ENCODE data around the gene DNAH17.
A peak's percentile ranks its signal among the peaks of the same experiment; 100 is the strongest.

The DNAH17 gene, protein sequence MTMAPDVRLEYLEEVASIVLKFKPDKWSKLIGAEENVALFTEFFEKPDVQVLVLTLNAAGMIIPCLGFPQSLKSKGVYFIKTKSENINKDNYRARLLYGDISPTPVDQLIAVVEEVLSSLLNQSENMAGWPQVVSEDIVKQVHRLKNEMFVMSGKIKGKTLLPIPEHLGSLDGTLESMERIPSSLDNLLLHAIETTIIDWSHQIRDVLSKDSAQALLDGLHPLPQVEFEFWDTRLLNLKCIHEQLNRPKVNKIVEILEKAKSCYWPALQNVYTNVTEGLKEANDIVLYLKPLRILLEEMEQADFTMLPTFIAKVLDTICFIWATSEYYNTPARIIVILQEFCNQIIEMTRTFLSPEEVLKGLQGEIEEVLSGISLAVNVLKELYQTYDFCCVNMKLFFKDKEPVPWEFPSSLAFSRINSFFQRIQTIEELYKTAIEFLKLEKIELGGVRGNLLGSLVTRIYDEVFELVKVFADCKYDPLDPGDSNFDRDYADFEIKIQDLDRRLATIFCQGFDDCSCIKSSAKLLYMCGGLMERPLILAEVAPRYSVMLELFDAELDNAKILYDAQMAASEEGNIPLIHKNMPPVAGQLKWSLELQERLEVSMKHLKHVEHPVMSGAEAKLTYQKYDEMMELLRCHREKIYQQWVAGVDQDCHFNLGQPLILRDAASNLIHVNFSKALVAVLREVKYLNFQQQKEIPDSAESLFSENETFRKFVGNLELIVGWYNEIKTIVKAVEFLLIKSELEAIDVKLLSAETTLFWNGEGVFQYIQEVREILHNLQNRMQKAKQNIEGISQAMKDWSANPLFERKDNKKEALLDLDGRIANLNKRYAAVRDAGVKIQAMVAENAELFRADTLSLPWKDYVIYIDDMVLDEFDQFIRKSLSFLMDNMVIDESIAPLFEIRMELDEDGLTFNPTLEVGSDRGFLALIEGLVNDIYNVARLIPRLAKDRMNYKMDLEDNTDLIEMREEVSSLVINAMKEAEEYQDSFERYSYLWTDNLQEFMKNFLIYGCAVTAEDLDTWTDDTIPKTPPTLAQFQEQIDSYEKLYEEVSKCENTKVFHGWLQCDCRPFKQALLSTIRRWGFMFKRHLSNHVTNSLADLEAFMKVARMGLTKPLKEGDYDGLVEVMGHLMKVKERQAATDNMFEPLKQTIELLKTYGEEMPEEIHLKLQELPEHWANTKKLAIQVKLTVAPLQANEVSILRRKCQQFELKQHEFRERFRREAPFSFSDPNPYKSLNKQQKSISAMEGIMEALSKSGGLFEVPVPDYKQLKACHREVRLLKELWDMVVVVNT (N-terminal part only)

GRCh38 chr17:78577296-78577695, at the start of gene DNAH17:
Gene DNAH17, minus strand, starts transcription at chr17:78577396. Its CDS starts 2,339 bp downstream, at chr17:78575057.
- no peak for DNase-seq (ENCODE audit: low spot score)

- no peak for DNase-seq (ENCODE audit: low spot score)
Observed at GRCh38 chr17:78624324-78625151, 47.3 kb upstream of the DNAH17 start.

- DNase-seq (ENCODE audit: low spot score), result no peak
Observed at GRCh38 chr17:78623541-78623940, 46.3 kb upstream of the DNAH17 start.

DNA sequence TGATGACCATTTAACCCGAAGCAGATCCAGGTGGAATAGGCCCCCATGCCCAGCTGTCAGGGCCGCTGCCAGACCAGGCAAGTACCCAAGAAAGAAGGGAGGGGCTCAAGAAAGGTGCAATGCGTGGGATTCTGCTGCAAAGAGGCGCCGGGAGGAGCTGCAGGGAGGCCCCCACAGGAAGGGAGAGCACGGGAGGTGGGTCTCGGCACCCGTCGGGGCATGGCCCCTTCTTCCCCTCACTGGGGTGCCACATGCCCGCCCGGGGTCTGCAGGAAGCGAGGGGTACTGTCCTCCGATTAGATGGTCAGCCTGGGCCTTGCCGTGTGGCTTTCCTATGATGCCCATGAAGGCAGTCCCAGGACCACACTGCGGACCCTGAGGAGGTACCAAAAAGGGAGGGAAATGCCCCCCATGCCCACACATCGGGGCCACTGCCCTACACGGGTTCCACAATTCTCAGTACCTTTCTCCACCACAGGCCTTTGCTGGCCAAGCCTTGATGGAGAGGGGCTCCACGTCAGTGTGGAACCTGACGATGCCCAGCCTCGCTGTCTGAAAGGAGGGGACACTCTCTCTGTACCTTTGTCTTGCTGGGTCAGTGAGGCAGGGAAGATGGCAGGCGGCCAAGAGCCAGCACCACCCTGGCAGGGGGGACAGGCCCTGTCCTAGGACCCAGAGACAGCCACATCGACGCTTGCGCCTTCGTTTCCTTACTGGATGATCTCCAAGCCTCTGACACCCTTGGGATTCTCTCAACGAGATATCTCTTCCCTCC, 45.5 kb upstream of the DNAH17 start:
- no peak for DNase-seq (ENCODE audit: low spot score)

DNA sequence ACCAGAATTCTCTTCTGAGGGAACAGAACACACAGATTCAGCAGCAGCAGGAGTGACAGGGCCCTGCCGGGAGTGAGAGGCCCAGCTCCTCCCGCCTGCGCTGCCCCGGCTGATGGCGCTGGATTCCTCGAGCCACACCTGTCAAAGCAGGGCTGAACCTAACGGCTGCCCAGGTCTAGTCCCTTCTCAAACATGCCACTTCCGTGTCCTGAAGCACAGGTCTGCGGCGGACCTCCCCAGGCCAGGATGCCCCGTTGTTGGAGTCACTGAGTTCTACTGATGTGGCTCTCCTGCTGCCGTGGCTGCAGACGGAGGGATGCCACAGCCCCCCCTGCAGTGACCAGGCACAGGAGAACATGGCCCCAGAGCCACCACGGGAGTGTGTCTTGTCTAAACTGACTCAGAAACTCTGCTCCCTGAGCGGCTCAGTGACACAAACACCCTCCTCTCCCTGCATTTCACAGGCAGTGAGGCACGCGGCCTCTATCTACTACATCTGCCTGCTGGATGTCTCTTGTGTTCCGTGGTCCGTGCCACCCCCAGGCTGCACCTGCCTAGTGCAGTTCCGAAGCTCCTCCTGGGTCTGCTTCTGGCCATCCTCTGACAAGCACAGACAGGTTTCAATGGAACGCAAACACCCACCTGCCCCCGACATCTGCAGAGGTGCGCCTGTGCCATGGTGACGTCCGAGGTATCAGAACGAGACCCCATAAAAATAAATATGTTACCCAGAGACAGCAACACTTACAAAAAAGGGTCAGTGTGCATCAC, 44.7 kb upstream of the DNAH17 start:
- DNase-seq (ENCODE audit: low spot score), result no peak

DNA sequence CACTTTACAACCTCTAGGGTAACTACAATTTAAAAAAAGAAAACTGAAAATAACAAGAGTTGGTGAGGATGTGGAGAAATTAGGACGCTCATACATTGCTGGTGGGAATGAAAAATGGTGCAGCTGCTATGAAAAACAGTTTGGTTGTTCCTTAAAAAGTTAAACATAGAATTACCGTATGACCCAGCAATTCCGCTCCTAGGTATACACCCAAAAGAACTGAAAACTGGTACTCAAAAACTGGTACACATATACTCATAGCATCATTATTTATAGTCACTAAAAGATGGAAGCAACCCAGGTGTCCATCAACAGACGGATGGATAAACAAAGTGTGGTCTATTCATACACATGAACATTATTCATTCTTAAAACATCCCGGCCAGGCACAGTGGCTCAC, 42.9 kb upstream of the DNAH17 start:
- DNase-seq (ENCODE audit: low spot score), result no peak

- DNase-seq (ENCODE audit: low spot score), result no peak
Observed at GRCh38 chr17:78619334-78619733, 42.1 kb upstream of the DNAH17 start.

- DNase-seq (ENCODE audit: low spot score), result no peak
Observed at GRCh38 chr17:78618264-78619066, 41.3 kb upstream of the DNAH17 start.

DNA sequence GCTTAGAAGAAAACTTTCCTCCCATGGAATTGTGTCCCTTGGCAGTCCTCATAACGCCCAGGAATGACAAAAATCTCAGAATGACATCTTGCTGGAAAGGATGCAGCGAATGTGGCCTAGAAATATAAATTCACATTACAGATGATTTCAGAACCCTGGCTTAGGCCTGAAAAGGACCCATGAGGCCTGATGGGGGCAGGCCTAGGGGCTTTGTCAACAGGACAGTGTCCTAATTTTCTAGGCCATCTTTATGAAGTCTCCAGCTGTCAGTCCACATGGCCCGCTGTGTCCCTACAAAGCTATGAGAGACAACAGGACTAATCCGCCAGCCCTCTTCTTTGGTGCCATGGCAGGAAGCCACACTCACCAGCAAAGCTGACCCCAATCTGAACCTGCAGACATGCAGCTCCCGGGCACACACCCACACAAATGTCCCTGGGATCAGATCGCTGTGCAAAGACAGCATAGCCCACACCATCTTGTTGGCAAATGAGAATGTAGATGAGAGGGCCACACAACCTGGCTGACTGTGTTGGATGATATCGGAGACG, 40.4 kb upstream of the DNAH17 start:
- no peak for DNase-seq (ENCODE audit: low spot score)

DNA sequence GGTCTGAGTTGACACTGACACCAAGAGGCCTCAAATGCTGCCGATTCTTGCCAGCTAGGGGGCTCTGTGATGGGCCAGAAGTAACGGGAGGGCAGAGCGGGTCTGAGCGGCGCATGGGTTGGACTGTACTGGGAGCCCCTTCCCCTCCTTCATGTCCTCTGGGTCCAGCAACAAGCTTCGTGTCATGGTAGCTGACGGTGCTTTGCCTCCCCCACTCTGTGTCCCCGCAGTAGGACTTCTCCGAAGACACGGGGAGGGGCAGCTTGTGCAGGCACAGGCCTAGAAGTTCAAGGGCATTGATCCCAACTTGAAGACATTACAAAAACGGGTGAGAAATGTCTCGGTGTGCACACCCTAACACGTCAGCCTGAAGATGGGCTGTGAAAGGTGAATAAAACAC, 39.8 kb upstream of the DNAH17 start:
- no peak for DNase-seq (ENCODE audit: low spot score)

- no peak for DNase-seq (ENCODE audit: low spot score)
Observed at GRCh38 chr17:78615631-78616030, 38.4 kb upstream of the DNAH17 start.

GRCh38 chr17:78613416-78613815, 36.2 kb upstream of the DNAH17 start:
- DNase-seq (ENCODE audit: low spot score), result no peak

GRCh38 chr17:78611607-78612006, 34.4 kb upstream of the DNAH17 start:
- no peak for DNase-seq (ENCODE audit: low spot score)

DNA sequence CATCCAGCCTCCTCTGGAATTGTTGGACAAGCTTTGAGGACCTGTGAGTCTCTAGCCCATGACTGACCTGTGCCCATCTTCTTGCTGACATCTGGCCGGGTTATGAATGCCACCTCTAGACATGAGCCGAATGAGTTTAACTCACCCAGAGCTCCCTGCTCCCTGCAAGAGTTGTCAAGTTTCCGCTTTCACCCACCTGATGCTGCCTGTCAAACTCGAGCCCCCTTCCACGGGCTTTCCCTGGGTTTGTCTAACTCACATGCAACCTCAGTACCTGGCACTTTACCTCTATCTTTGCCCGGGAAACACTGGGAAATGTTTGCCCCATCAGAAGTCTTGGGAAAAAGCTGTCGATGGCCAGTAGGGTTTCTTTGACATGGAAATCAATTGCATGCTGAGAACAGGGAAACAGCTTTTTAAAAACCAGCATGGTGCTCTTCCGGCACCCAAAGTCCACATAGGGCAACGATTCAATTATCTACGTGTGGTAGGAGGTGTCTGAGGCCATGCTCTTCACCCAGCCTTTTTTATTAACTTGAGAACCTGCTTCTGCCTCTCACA, 33.8 kb upstream of the DNAH17 start:
- DNase-seq (ENCODE audit: low spot score), result no peak

DNA sequence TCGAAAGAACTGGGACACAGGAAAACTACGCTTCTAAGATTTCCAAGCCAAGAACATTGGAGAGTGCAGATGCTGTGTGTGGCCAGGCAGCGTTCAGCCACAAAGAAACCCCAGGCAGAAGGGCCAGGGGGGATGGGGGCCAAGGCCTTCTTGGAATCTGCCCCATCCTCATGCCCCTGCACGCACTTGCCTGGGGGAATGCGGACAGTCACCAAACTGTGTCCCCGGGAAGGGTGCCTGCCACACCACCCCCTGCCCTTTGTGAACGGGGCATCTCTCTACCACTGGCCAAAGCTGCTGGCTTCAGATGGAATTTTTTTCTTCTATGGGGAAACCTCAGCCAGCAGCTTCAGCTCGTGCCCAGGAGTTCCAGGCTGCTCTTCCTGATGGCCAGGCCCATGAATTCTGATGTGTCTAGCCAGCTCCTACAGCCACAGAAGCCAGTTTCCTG, 32.0 kb upstream of the DNAH17 start:
- DNase-seq (ENCODE audit: low spot score), result peak; percentile 8

GRCh38 chr17:78608804-78609186, 31.6 kb upstream of the DNAH17 start:
- DNase-seq (ENCODE audit: low spot score), result no peak

GRCh38 chr17:78608122-78608803, 31.1 kb upstream of the DNAH17 start:
- no peak for DNase-seq (ENCODE audit: low spot score)

DNA sequence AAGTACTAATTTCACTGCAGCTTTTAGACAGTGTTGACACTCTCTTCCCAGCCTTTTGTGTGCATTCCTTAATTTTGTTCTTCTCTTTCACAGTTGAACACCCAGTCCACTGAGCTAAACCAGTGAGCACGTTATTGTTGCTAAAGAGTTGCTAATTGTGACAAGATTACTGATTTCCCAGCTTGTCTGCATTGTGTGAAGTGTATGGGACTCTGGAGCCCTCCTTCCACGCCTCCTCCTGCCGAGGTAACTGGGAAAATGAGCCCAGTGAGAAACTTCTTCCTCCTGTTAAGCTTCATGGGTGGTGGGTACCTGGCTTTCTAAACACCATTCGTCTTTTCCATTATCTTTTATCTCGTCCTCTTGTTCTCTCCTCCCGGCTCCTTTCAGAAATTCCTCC, 29.8 kb upstream of the DNAH17 start:
- DNase-seq (ENCODE audit: low spot score), result no peak
